ENCODE results near the gene NOPCHAP1. TPM values are rescaled to one million over a fixed set of nuclear protein-coding genes. Genes with fewer than 3 reads are reported as not detected.

NOPCHAP1 gene
- total and polyA plus RNA-seq, 2 donors (not counting 1 experiment from before 2014, with no cell fraction given), result 3.2 to 21.2 TPM

DNA sequence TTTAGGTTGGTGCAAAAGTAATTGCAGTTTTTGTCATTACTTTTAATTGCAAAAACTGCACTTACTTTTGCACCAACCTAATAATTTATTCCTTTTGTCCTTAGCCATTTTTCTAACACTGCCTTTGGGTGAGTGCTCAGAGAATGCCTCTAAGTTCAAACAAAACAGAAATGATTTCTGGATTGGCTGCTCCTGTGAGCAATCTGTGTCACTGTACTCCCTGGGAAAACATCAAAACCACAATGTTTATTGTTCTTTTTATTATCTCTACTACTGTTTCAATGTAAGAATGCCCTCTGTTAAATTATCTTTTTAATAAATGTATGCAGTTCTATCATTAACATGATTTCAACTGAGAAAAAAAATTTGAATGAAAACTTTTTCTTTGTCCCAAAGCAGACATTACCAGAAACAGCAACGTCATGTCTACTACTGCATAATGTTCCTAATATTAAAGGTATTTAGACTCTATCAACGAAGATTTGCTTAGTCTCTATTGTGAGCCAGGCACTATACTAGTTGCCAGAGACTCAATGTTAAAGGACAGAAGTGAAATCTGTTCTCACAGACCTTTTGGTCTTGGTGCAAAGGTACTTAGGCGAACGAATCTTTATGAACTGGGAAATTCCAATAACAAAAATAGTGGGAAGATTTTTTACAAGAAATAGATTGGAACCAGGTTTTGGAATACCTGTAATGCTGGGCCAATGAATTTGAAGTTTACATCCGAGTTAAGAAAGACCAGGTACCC, 34.2 kb upstream of the NOPCHAP1 start:
- no peaks in the 10 kb centered on the region for H3K79me2 ChIP-seq (ENCODE audit: control insufficient read depth, insufficient read depth, low read length)
- H3K36me3 ChIP-seq (replicated peaks in 1 of 2; ENCODE audit: control extremely low read depth in 1 of 2, control insufficient read depth in 1 of 2, extremely low read depth in 1 of 2, insufficient read depth in 2 of 2, low read length in 1 of 2), result no peaks in the 10 kb centered on the region
- H3K4me3 Mint-ChIP-seq, result no peak overlapping the region
- no peak overlapping the region for H3K9ac ChIP-seq (ENCODE audit: low read length)
- H3K4me1 Mint-ChIP-seq, result peaks cover 3% of the 10 kb centered on the region
- H3K27me3 ChIP-seq (replicated peaks in 1 of 4; ENCODE audit: control extremely low read depth in 1 of 4, control insufficient read depth in 3 of 4, insufficient read depth in 4 of 4, low read length in 3 of 4), result no peaks in the 10 kb centered on the region
- ChIA-PET POLR2A (no interaction called here), CTCF (no interaction called here)
- intact Hi-C loops (cut with micrococcal nuclease), result loop anchor here (10.0 kb wide), 3 partner anchors 267 to 737 kb away; partner anchors contain the start of gene TXNRD1
- no peak overlapping the region for H3K4me2 ChIP-seq (replicated peaks; ENCODE audit: low read depth, low read length, poor library complexity, severe bottlenecking)
- no CpG with 5 or more reads among the region's 5 CpGs for WGBS (ENCODE audit: insufficient coverage)
- no peaks in the 10 kb centered on the region for H3K9me3 ChIP-seq (ENCODE audit: control extremely low read depth in 1 of 3, control insufficient read depth in 2 of 3, insufficient read depth in 1 of 3, low read length in 2 of 3)
- no peak for ATAC-seq (ENCODE audit: low read depth)
- no peaks in the 10 kb centered on the region for H4K20me1 ChIP-seq (ENCODE audit: control insufficient read depth, insufficient read depth, low read length, poor library complexity, severe bottlenecking)
- DNase-seq, result no peak
- no peaks in the 10 kb centered on the region for H3K9me3 Mint-ChIP-seq (ENCODE audit: insufficient read depth)
- H3K4me3 ChIP-seq (ENCODE audit: control extremely low read depth in 1 of 5, extremely low read depth in 1 of 5, insufficient read depth in 1 of 5, low read depth in 2 of 5, low read length in 4 of 5), result no peak overlapping the region
- H3K27ac Mint-ChIP-seq, result no peak overlapping the region
- TF ChIP-seq, protein P1, sequence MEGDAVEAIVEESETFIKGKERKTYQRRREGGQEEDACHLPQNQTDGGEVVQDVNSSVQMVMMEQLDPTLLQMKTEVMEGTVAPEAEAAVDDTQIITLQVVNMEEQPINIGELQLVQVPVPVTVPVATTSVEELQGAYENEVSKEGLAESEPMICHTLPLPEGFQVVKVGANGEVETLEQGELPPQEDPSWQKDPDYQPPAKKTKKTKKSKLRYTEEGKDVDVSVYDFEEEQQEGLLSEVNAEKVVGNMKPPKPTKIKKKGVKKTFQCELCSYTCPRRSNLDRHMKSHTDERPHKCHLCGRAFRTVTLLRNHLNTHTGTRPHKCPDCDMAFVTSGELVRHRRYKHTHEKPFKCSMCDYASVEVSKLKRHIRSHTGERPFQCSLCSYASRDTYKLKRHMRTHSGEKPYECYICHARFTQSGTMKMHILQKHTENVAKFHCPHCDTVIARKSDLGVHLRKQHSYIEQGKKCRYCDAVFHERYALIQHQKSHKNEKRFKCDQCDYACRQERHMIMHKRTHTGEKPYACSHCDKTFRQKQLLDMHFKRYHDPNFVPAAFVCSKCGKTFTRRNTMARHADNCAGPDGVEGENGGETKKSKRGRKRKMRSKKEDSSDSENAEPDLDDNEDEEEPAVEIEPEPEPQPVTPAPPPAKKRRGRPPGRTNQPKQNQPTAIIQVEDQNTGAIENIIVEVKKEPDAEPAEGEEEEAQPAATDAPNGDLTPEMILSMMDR (IDR thresholded peaks at IDR 0.05), result no peak
- no peak for TF ChIP-seq EZH2 (IDR thresholded peaks at IDR 0.05; ENCODE audit: borderline replicate concordance, insufficient read depth, low read depth, low read length, poor library complexity, severe bottlenecking)
- no peak overlapping the region for H3K27ac ChIP-seq (ENCODE audit: low read length in 2 of 2)
- H3K4me1 ChIP-seq (ENCODE audit: control insufficient read depth in 2 of 2, insufficient read depth in 2 of 2, low read length in 2 of 2), result no peaks in the 10 kb centered on the region
- no peaks in the 10 kb centered on the region for H3K27me3 Mint-ChIP-seq
- H2AFZ ChIP-seq (ENCODE audit: insufficient read depth, low read depth, low read length, poor library complexity, severe bottlenecking), result no peak overlapping the region

DNA sequence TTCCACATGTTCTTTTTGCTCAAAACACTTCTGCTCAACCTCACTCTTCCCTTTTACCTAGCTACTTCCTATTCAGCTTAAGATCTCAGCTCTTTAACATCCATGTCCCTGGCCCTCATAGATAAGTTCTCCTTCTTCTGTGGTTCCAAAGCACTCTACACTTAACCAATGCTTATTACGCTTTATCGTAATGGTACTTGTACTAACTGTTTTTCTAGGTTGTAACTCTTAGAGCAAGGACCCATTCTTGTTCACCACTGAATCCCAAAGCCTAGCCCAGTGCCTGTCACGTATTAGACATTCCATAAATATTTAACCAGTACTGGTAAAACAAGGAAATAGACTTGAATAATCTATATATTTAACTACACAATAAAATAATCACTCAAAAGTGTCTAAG, 33.3 kb upstream of the NOPCHAP1 start:
- H3K27me3 ChIP-seq (replicated peaks in 1 of 4; ENCODE audit: control extremely low read depth in 1 of 4, control insufficient read depth in 3 of 4, insufficient read depth in 4 of 4, low read length in 3 of 4), result no peaks in the 10 kb centered on the region
- peaks cover 5 to 6% of the 10 kb centered on the region in 2 donors for H3K4me1 ChIP-seq (ENCODE audit: control insufficient read depth in 2 of 2, insufficient read depth in 2 of 2, low read length in 2 of 2)
- H3K9ac ChIP-seq (ENCODE audit: low read length), result no peak overlapping the region
- H2AFZ ChIP-seq (ENCODE audit: insufficient read depth, low read depth, low read length, poor library complexity, severe bottlenecking), result no peak overlapping the region
- ChIA-PET CTCF (interaction anchor here (0.6 to 1.6 kb wide), 2 partner anchors 12 to 571 kb away, joined by 6 read pairs; no protein-coding TSS in a partner anchor), POLR2A (no interaction called here)
- H3K4me1 Mint-ChIP-seq, result peaks cover 9% of the 10 kb centered on the region
- WGBS (ENCODE audit: insufficient coverage), result no CpG with 5 or more reads among the region's 3 CpGs
- no peak for TF ChIP-seq EZH2 (IDR thresholded peaks at IDR 0.05; ENCODE audit: borderline replicate concordance, insufficient read depth, low read depth, low read length, poor library complexity, severe bottlenecking)
- TF ChIP-seq, protein P1 (IDR thresholded peaks at IDR 0.05), result no peak
- DNase-seq (no peak), ATAC-seq (ENCODE audit: low read depth) (no peak)
- no peaks in the 10 kb centered on the region for H3K27me3 Mint-ChIP-seq
- H4K20me1 ChIP-seq (ENCODE audit: control insufficient read depth, insufficient read depth, low read length, poor library complexity, severe bottlenecking), result no peaks in the 10 kb centered on the region
- no peak overlapping the region for H3K4me3 Mint-ChIP-seq
- H3K79me2 ChIP-seq (ENCODE audit: control insufficient read depth, insufficient read depth, low read length), result no peaks in the 10 kb centered on the region
- no peaks in the 10 kb centered on the region for H3K36me3 ChIP-seq (replicated peaks in 1 of 2; ENCODE audit: control extremely low read depth in 1 of 2, control insufficient read depth in 1 of 2, extremely low read depth in 1 of 2, insufficient read depth in 2 of 2, low read length in 1 of 2)
- H3K4me3 ChIP-seq (ENCODE audit: control extremely low read depth in 1 of 5, extremely low read depth in 1 of 5, insufficient read depth in 1 of 5, low read depth in 2 of 5, low read length in 4 of 5), result no peak overlapping the region
- H3K27ac ChIP-seq (ENCODE audit: low read length in 2 of 2), result no peak overlapping the region
- H3K4me2 ChIP-seq (replicated peaks; ENCODE audit: low read depth, low read length, poor library complexity, severe bottlenecking), result no peak overlapping the region
- H3K9me3 ChIP-seq (ENCODE audit: control extremely low read depth in 1 of 3, control insufficient read depth in 2 of 3, insufficient read depth in 1 of 3, low read length in 2 of 3), result no peaks in the 10 kb centered on the region
- no peaks in the 10 kb centered on the region for H3K9me3 Mint-ChIP-seq (ENCODE audit: insufficient read depth)
- intact Hi-C loops (cut with micrococcal nuclease), result loop anchor here (10.0 kb wide), 3 partner anchors 268 to 738 kb away; partner anchors contain the start of gene TXNRD1
- no peak overlapping the region for H3K27ac Mint-ChIP-seq

Data from B cell (primary cell).